Brain microvascular endothelial cell (primary cell): ENCODE measurements around the gene MYL5.
"Not testable (repeated sequence)": the region's sequence is repeated elsewhere in the genome, so short reads cannot be mapped to it uniquely, and the experiment has no call there.

Experiments
- DNase-seq: peaks from one replicate; pipeline ENCODE4 v3.0.0-alpha.2; 2020
- H3K27ac ChIP-seq: fragments of 250-450 bp; sonication (Bioruptor Pico); 2 replicates; pipeline ENCODE4 v1.5.1; 2020; ENCODE audit warnings: mild to moderate bottlenecking, moderate library complexity
- H3K27me3 ChIP-seq: fragments of 250-450 bp; sonication (Bioruptor Pico); replicated peaks from 2 replicates; pipeline ENCODE4 v1.5.1; 2020; ENCODE audit warnings: mild to moderate bottlenecking
- H3K36me3 ChIP-seq: fragments of 250-450 bp; sonication (Bioruptor Pico); replicated peaks from 2 replicates; pipeline ENCODE4 v1.5.1; 2020; ENCODE audit warnings: mild to moderate bottlenecking
- H3K4me3 ChIP-seq: 2 replicates; pipeline ENCODE4 v1.5.1; 2011; ENCODE audit warnings: low read depth, mild to moderate bottlenecking, control low read depth, low read length, moderate library complexity
- in situ Hi-C: cut with HindIII; loops from 2 replicates; pipeline ENCODE4 v1.10.0; 2017; ENCODE audit warnings: low sequenced_read_pairs, low pct_ligation_motif_present
- TF ChIP-seq, protein P1 (sequence below): IDR thresholded peaks from 2 replicates; pipeline ENCODE4 v1.5.1; 2011; ENCODE audit warnings: low read depth, mild to moderate bottlenecking, moderate library complexity, low read length, control low read depth, inconsistent platforms; ENCODE audit errors: missing control alignments

The MYL5 gene

DNA sequence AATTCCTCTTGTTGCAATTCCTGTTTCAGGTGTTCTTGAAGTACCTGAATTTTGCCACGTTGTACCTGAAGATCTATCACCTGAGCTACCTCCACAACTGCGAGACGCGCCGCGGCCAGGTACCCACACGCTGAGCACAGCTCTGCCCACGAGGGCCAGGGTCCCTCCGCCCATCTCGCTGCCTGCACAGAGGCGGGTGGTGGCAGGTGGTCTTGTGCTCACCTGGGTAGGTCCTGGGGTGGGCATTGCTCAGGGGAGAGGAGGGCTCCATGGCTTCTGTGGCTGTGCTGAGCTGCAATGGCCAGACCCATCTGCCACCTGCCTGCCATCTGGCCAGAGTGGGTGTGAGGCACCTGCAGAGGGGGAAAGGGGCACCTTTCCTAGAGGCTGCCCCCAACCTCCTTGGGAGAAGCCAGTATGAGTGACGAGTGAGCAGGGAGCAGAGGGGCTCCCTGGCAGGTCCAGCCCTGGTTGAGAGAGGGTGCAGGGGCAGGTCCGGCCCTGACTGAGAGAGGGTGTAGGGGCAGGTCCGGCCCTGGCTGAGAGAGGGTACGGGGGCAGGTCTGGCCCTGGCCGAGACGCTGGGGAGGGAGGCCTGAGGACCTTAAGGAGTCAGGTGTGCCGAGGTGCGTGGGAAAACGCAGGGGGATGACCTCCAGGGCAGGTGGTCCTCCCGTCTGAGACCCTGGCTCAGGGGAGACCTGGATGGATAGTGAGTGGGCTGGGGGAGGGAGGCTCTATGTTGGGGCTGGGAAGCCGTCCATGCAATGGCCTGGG lies 38.3 kb upstream of the MYL5 start:
- TF ChIP-seq, protein P1, sequence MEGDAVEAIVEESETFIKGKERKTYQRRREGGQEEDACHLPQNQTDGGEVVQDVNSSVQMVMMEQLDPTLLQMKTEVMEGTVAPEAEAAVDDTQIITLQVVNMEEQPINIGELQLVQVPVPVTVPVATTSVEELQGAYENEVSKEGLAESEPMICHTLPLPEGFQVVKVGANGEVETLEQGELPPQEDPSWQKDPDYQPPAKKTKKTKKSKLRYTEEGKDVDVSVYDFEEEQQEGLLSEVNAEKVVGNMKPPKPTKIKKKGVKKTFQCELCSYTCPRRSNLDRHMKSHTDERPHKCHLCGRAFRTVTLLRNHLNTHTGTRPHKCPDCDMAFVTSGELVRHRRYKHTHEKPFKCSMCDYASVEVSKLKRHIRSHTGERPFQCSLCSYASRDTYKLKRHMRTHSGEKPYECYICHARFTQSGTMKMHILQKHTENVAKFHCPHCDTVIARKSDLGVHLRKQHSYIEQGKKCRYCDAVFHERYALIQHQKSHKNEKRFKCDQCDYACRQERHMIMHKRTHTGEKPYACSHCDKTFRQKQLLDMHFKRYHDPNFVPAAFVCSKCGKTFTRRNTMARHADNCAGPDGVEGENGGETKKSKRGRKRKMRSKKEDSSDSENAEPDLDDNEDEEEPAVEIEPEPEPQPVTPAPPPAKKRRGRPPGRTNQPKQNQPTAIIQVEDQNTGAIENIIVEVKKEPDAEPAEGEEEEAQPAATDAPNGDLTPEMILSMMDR: no peak
- Histone ChIP-seq H3K4me3 (no peak overlapping the region), H3K36me3 (no peaks in the 10 kb centered on the region), H3K27me3 (peaks cover 4% of the 10 kb centered on the region), H3K27ac (no peak overlapping the region)
- in situ Hi-C loops: no loop called here
- no peak for DNase-seq

DNA sequence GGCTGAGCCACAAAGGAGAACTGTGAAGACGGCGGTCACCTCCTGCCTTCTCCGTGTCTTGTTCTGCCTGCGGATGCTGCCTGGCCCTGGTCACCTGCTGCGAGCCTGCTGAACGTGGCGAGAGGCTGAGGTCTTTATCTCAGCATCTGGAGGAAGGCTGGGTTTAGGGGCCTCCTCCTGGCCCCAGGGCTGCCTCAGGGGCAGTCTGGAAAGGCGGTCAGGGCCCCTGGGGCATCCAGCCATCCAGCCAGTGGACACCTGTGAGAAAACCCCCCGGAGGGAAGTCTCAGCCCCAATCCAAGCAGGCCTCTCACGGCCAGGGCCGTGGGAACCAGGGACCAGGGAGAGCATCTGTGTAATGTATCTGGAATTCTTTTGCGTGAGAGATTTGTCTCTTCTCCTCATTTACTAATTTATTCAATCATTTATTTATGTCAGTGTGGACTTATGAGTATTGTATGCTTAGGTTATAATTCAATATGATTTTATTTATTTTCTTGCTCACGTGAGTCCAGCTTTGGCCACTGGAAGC lies 37.6 kb upstream of the MYL5 start:
- Histone ChIP-seq H3K27me3 (peaks cover 4% of the 10 kb centered on the region), H3K27ac (no peak overlapping the region), H3K36me3 (no peaks in the 10 kb centered on the region), H3K4me3 (no peak overlapping the region)
- TF ChIP-seq, protein P1: no peak
- in situ Hi-C loops: no loop called here
- DNase-seq: no peak

DNA sequence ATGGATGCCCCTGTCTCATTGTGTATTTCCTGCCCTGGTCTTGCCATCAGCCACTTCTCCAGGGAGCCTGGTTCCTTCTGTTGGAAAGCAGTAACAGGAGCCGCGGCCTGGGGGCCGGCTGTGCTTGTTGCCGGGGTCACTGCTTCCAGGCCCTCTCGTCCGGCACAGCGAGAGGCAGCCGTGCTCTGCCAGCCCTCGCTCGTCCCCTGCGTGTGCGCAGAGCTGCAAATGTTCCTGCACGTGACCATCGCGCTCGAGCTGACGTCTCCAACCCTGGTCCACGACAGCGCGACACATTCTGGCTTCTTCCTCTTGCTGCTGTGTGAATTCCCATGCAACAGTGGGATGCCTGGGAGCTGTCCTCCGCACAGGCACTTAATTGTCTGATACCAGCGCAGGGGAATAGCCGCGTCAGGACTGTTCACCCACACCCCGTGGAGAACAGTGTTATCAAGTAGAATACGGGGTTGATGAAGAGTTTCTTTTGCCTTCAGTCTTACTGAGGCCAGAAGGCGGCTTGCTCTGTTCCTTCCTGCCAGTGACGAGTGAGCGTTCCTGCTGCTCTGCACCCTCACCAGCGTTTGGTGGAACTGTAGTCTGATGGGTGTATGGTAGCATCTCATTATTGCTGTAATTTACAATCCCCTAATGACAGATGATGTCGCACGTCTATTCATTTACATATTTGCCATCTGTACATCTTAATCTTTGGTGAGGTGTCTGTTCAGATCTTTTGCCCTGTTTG lies 36.6 kb upstream of the MYL5 start:
- Histone ChIP-seq H3K4me3 (no peak overlapping the region), H3K27ac (no peak overlapping the region), H3K27me3 (peaks cover 4% of the 10 kb centered on the region), H3K36me3 (no peaks in the 10 kb centered on the region)
- TF ChIP-seq, protein P1: no peak
- DNase-seq: peak; percentile 18
- in situ Hi-C loops: no loop called here

DNA sequence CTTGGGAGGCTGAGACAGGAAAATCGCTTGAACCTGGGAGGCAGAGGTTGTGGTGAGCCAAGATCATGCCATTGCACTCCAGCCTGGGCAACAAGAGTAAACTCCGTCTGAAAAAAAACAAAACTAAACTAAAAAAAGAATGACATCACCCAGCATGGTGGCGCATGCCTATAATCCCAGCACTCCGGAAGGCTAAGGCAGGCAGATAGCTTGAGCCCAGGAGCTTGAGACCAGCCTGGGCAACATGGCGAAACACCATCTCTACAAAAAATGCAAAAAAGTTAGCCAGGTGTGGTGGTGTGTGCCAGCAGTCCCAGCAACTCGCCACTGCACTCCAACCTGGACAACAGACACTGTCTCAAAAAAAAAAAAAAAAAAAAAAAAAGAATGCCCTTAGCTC lies 32.0 kb upstream of the MYL5 start:
- DNase-seq, H3K27me3 ChIP-seq, H3K36me3 ChIP-seq, in situ Hi-C loops, H3K4me3 ChIP-seq, H3K27ac ChIP-seq: not testable (repeated sequence)

DNA sequence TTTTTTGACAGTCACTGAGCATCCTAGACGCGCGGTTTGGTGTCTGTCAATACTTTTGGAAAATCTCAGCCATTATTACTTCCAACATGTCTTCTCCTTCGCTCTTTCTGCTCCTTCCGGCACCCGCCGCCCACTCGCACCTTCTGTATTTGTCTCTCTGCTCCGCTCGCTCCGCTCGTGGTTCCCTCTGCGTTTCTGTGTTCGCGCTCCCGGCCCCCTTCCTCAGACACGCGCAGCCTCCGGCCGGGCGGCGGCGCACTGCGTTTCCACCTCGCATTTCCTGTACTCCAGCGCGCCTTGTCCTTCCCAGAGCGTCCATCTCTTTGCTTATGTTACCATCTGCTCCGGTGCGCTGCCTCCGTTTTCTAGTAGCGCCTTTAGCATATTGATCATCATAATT lies 27.9 kb upstream of the MYL5 start:
- Histone ChIP-seq H3K27ac (no peak overlapping the region), H3K36me3 (no peaks in the 10 kb centered on the region), H3K4me3 (no peak overlapping the region), H3K27me3 (no peaks in the 10 kb centered on the region)
- no peak for DNase-seq
- TF ChIP-seq, protein P1: no peak
- in situ Hi-C loops: no loop called here

DNA sequence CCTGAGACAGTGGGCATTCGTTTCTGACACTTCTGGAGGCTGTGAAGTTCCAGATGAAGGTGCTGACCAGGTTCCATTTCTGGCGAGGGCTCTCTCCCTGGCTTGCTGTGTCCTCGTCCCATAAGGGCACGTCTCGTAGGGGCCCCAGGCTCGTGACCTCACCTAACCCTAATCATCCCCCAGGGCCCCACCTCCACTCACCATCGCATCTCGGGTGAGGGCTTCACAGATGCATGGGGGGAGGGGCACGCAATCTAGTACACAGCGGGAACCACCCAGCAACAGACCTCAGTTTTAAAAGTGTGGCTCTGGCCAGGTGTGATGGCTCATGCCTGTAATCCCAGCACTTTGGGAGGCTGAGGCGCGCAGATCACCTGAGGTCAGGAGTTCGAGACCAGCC lies 26.9 kb upstream of the MYL5 start:
- Histone ChIP-seq H3K4me3 (no peak overlapping the region), H3K27ac (no peak overlapping the region), H3K36me3 (no peaks in the 10 kb centered on the region), H3K27me3 (no peaks in the 10 kb centered on the region)
- in situ Hi-C loops: no loop called here
- DNase-seq: no peak
- TF ChIP-seq, protein P1: no peak
